Smooth muscle cell (in vitro differentiated cells): Measurements from ENCODE around the gene LRRC7. TPM values are rescaled to one million over a fixed set of nuclear protein-coding genes. Genes with fewer than 3 reads are reported as not detected.

Source experiments
- DNase-seq: peaks from one replicate; lab custom pipeline; 2025; ENCODE audit not compliant: unreplicated experiment; lab: John Stamatoyannopoulos, UW
- H2AFZ ChIP-seq: fragments of 200-600 bp; sonication (generic); 2 replicates; pipeline ENCODE4 v1.6.0; 2016; ENCODE audit warnings: antibody characterized with exemption, low read depth, mild to moderate bottlenecking
- H3F3A ChIP-seq: fragments of 200-600 bp; sonication (generic); 2 replicates; pipeline ENCODE4 v1.6.0; 2017; ENCODE audit warnings: antibody characterized with exemption, low read depth
- H3K27ac ChIP-seq: fragments of 200-600 bp; sonication (generic); 2 replicates; pipeline ENCODE4 v1.5.1; 2016; ENCODE audit warnings: low read depth, mild to moderate bottlenecking
- H3K27me3 ChIP-seq: fragments of 200-600 bp; sonication (generic); 2 replicates; pipeline ENCODE4 v1.6.1; 2016; ENCODE audit warnings: low read depth, mild to moderate bottlenecking
- H3K36me3 ChIP-seq: fragments of 200-600 bp; sonication (generic); 2 replicates; pipeline ENCODE4 v1.5.1; 2016; ENCODE audit warnings: low read depth
- H3K4me1 ChIP-seq: fragments of 200-600 bp; sonication (generic); 2 replicates; pipeline ENCODE4 v1.5.1; 2016; ENCODE audit warnings: low read depth
- H3K4me2 ChIP-seq: fragments of 200-600 bp; sonication (generic); 2 replicates; pipeline ENCODE4 v1.6.0; 2016; ENCODE audit warnings: mild to moderate bottlenecking
- H3K4me3 ChIP-seq: fragments of 200-600 bp; sonication (generic); 2 replicates; pipeline ENCODE4 v1.5.1; 2016; ENCODE audit warnings: mild to moderate bottlenecking
- H3K79me2 ChIP-seq: fragments of 200-600 bp; sonication (generic); 2 replicates; pipeline ENCODE4 v1.6.0; 2016; ENCODE audit warnings: low read depth, mild to moderate bottlenecking
- H3K9ac ChIP-seq: fragments of 200-600 bp; sonication (generic); 2 replicates; pipeline ENCODE4 v1.6.0; 2016; ENCODE audit warnings: low read depth
- H3K9me3 ChIP-seq: fragments of 200-600 bp; sonication (generic); replicated peaks from 2 replicates; pipeline ENCODE4 v1.5.1; 2016; ENCODE audit warnings: low read depth
- H4K20me1 ChIP-seq: fragments of 200-600 bp; sonication (generic); 2 replicates; pipeline ENCODE4 v1.6.0; 2016; ENCODE audit warnings: low read depth
- CTCF ChIP-seq: fragments of 200-600 bp; sonication (generic); IDR thresholded peaks from 2 replicates; pipeline ENCODE4 v1.5.1; 2017; ENCODE audit warnings: borderline replicate concordance, mild to moderate bottlenecking, antibody characterized with exemption; ENCODE audit not compliant: insufficient read depth, poor library complexity, severe bottlenecking
- WGBS: methylation state at CpG from one replicate; pipeline ENCODE4 v1.1.7; 2016; ENCODE audit warnings: low lambda C conversion rate; 5-methylcytosine and 5-hydroxymethylcytosine counted together
- polyA plus RNA-seq: library from polyadenylated mRNA; unstranded; fragments of >200 nt; fragmentation: Nextera tagmentation; extraction: Ambion mirVana; gene quantifications from 2 replicates; pipeline ENCODE4 v1.2.1, GENCODE V29; 2016
- total RNA-seq: library from RNA; depleted of rRNA; stranded (reverse); fragments of >200 nt; gene quantifications from 2 replicates; pipeline ENCODE4 v1.2.3, GENCODE V29; 2014

The LRRC7 gene
- total and polyA plus RNA-seq, 2 experiments from 2014 or later = 0.04 to 0.06 TPM

GRCh38 chr1:69985901-69986439 is 418.2 kb downstream of the LRRC7 start:
- Histone ChIP-seq H4K20me1 (no peaks in the 10 kb centered on the region), H2AFZ (no peak overlapping the region), H3K79me2 (no peaks in the 10 kb centered on the region), H3K9me3 (no peaks in the 10 kb centered on the region), H3K4me2 (no peak overlapping the region), H3K4me3 (no peak overlapping the region), H3K36me3 (no peaks in the 10 kb centered on the region), H3K4me1 (no peaks in the 10 kb centered on the region), H3K9ac (no peak overlapping the region), H3K27ac (no peak overlapping the region), H3K27me3 (no peaks in the 10 kb centered on the region), H3F3A (no peaks in the 10 kb centered on the region)
- no peak for TF ChIP-seq CTCF
- no peak for DNase-seq

DNA sequence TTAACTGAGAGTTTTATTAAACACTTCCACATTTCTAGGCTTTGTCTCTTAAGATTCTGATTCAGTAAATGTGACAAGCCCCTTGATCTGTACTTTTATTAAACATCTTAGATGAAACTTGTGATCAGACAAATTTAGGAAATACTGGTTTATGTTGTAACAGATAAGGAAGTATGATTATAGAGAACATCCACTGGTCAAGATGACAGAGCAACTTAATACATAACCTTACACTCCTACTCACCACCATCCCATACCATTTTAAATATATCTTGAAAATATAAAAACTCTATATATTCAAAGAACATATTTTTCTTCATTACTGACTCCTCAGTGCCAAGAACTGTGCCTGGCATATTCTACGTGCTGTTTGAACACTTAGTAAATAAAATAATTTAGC is 420.2 kb downstream of the LRRC7 start:
- Histone ChIP-seq H2AFZ (no peak overlapping the region), H3K79me2 (no peaks in the 10 kb centered on the region), H3K9ac (no peak overlapping the region), H3F3A (no peaks in the 10 kb centered on the region), H3K4me3 (no peak overlapping the region), H3K4me1 (no peaks in the 10 kb centered on the region), H3K4me2 (no peak overlapping the region), H3K9me3 (no peaks in the 10 kb centered on the region), H3K27me3 (no peaks in the 10 kb centered on the region), H3K36me3 (no peaks in the 10 kb centered on the region), H4K20me1 (no peaks in the 10 kb centered on the region), H3K27ac (no peak overlapping the region)
- WGBS = 86% methylated on average over 1 of the region's 1 CpG
- no peak for TF ChIP-seq CTCF
- no peak for DNase-seq

DNA sequence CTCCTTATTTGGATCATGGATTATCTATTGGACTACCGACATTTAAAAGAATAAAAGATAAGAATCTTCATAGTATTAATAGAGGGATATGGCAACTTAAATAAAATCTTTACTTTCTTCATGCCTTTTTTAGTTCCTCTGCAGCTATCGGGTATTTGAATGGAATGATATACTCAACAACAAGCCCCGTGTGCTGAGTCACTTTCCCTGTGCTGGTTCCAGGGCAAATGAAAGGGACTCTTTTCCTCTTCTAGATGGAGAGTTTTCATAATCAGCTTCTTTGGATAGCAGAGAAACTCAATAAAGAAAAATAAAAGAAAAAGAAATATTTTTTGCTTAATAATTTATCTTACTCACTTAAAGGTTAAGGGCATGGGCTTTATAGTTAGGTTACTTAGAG is 423.9 kb downstream of the LRRC7 start:
- Histone ChIP-seq H3K9ac (no peak overlapping the region), H3F3A (no peaks in the 10 kb centered on the region), H3K79me2 (no peaks in the 10 kb centered on the region), H3K4me2 (no peak overlapping the region), H4K20me1 (no peaks in the 10 kb centered on the region), H3K36me3 (no peaks in the 10 kb centered on the region), H3K9me3 (no peaks in the 10 kb centered on the region), H3K4me1 (no peaks in the 10 kb centered on the region), H3K4me3 (no peak overlapping the region), H2AFZ (no peak overlapping the region), H3K27me3 (no peaks in the 10 kb centered on the region), H3K27ac (no peak overlapping the region)
- no peak for TF ChIP-seq CTCF
- no peak for DNase-seq
- 71% methylated on average over 3 of the region's 3 CpGs for WGBS

- Histone ChIP-seq H3K4me1 (no peaks in the 10 kb centered on the region), H3K4me3 (no peak overlapping the region), H3K36me3 (no peaks in the 10 kb centered on the region), H3K4me2 (no peak overlapping the region), H3K9me3 (no peaks in the 10 kb centered on the region), H3K9ac (no peak overlapping the region), H4K20me1 (no peaks in the 10 kb centered on the region), H3K27ac (no peak overlapping the region), H3K79me2 (no peaks in the 10 kb centered on the region), H3F3A (no peaks in the 10 kb centered on the region), H3K27me3 (no peaks in the 10 kb centered on the region), H2AFZ (no peak overlapping the region)
- DNase-seq = no peak
- WGBS = 85% methylated on average over 3 of the region's 3 CpGs
- no peak for TF ChIP-seq CTCF
Measured at GRCh38 chr1:69992594-69992993, 424.9 kb downstream of the LRRC7 start.
